ENCODE results near the gene COL12A1.
A peak's percentile ranks its signal among the peaks of the same experiment; 100 is the strongest.

COL12A1 gene

DNA sequence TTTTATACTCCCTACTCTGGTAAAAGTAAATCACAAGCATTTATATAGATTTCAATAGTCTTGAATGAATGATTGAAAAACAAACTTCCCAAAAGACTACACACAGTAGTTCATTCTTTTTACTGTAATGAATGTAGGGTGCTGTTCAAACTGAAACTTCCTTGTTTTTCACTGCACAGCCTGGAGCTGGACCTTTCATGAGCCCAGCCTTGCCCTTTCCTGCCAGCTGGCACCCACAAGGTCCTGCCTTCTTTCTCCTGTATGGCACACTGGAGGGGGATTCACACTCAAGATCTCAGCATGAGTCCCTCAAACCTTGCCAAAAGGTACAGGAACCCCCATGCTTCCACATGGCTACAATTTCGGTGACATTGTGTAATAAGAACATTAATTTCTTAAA lies 50.9 kb downstream of the COL12A1 start:
- FAIRE-seq (no peak), DNase-seq (ENCODE audit: insufficient read length) (no peak)
- TF ChIP-seq TAF1 (IDR thresholded peaks at IDR 0.05; ENCODE audit: borderline replicate concordance, low read depth, low read length) (no peak), POLR2A (IDR thresholded peaks at IDR 0.05; ENCODE audit: low read depth, low read length) (no peak), POLR2AphosphoS5 (IDR thresholded peaks at IDR 0.05; ENCODE audit: low read depth, low read length) (no peak)

DNA sequence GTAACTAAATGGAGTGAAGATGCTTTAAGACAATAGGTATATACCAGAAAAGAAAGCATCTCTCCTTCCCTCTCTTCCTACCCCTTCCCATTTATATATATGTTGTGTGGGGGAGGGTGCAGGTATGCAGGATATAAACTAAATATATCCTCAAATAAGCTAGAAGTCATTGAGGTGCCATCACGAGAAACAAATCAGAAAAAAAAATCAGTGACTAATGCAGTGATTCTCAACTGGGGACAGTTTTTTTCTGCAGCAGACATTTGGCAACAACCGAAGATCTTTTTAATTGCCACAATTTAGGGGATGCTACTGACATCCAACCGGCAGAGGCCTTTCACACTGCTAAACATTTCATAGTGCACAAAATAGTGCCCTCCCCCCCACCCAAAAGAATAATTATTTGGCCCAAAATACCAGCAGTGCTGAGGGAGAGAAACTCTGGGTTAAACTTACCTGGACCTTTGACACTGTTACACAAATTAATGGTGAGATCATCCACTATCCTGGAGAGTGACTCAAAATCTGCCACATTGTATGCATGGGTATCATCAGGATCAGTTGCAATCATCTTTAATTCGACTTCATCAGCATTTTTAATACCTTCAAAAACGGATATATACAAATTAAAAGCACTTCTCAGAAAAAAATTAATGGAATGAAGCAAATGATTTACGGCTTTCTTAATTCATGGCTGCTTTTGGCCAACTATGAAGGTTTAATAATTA lies 55.0 kb downstream of the COL12A1 start:
- FAIRE-seq (no peak), DNase-seq (ENCODE audit: insufficient read length) (no peak)
- TF ChIP-seq TAF1 (IDR thresholded peaks at IDR 0.05; ENCODE audit: borderline replicate concordance, low read depth, low read length) (no peak), POLR2AphosphoS5 (IDR thresholded peaks at IDR 0.05; ENCODE audit: low read depth, low read length) (no peak), POLR2A (IDR thresholded peaks at IDR 0.05; ENCODE audit: low read depth, low read length) (no peak)

DNA sequence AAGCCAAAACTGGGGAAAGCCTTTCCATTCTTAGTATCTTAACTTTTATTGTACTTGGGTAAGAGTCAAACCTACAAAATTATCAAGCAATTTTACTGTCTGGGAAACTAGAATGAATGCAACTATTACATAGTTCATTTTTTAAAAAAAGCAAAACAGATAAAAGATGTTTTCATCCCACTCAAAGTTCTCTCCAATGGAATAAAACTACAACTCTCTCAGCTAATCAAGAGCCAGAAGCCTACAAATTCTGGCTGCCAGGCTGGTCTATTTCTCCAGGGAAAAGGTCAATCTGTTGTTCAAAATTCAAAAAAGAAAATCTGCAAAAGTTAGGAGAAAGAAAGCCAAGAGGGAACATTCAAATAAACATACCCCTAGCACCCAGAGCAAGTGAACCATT lies 56.2 kb downstream of the COL12A1 start:
- TF ChIP-seq TAF1 (IDR thresholded peaks at IDR 0.05; ENCODE audit: borderline replicate concordance, low read depth, low read length) (no peak), POLR2AphosphoS5 (IDR thresholded peaks at IDR 0.05; ENCODE audit: low read depth, low read length) (no peak), POLR2A (IDR thresholded peaks at IDR 0.05; ENCODE audit: low read depth, low read length) (no peak)
- FAIRE-seq, result no peak
- no peak for DNase-seq (ENCODE audit: insufficient read length)

DNA sequence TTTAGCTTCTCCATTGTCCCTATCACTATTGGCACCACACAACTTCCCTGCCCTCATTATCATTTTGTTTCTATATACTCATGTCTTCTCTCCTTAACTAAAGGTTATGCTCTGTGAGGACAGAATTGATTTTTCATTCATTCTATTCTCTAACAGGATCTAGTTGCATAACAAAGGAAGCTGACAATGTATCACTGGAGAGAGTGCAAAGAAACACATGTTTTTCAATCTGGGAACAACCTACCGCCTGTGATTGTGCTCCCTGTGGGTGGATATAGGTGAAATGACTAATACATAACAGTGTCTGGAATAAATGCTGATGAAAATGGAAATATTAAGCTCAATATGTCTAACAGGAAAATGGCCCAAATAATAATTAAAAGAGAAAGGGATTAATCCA lies 56.6 kb downstream of the COL12A1 start:
- TF ChIP-seq TAF1 (IDR thresholded peaks at IDR 0.05; ENCODE audit: borderline replicate concordance, low read depth, low read length) (no peak), POLR2A (IDR thresholded peaks at IDR 0.05; ENCODE audit: low read depth, low read length) (no peak), POLR2AphosphoS5 (IDR thresholded peaks at IDR 0.05; ENCODE audit: low read depth, low read length) (no peak)
- FAIRE-seq (no peak), DNase-seq (ENCODE audit: insufficient read length) (no peak)

DNA sequence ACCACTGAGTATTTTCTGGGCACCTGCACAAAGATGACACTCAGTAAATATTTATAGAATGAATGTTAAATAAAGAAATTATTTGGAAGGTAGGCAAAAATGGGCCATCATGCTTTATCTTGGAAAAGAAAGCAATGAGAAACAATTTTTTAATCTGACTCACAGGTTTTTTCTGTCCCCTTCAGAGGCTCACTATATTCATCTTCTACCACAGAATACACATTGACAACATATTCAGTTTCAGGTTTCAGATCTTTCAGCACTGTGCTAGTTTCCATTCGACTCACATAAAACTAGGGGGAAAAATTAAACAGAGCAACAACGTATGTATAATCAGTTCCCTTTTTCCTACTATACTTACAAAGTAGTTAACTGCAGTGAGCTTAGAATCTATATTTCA lies 58.3 kb downstream of the COL12A1 start:
- TF ChIP-seq TAF1 (IDR thresholded peaks at IDR 0.05; ENCODE audit: borderline replicate concordance, low read depth, low read length), result no peak
- TF ChIP-seq POLR2A (IDR thresholded peaks at IDR 0.05; ENCODE audit: low read depth, low read length), result no peak
- no peak for TF ChIP-seq POLR2AphosphoS5 (IDR thresholded peaks at IDR 0.05; ENCODE audit: low read depth, low read length)
- DNase-seq (ENCODE audit: insufficient read length), result no peak
- FAIRE-seq, result peak; percentile 51

DNA sequence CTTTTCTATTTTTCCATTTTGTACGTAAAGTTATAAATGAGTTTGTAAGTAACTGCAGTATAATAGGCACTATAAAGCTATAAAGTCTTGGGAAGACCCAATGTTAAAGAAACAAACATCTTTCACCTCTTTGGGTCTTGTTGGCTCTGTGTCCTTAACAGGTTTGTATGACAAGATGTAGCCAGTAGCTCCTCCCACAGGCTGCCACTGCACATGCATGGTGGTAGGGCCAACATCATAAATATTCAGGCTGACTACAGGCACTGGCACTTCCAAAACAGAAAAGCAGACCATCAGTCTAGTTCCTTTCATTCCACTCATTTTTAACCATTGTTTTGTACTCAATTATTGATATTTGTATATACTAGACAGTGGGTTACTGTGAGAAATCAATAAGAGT lies 59.9 kb downstream of the COL12A1 start:
- TF ChIP-seq POLR2A (IDR thresholded peaks at IDR 0.05; ENCODE audit: low read depth, low read length) (no peak), TAF1 (IDR thresholded peaks at IDR 0.05; ENCODE audit: borderline replicate concordance, low read depth, low read length) (no peak), POLR2AphosphoS5 (IDR thresholded peaks at IDR 0.05; ENCODE audit: low read depth, low read length) (no peak)
- DNase-seq (ENCODE audit: insufficient read length) (no peak), FAIRE-seq (no peak)

DNA sequence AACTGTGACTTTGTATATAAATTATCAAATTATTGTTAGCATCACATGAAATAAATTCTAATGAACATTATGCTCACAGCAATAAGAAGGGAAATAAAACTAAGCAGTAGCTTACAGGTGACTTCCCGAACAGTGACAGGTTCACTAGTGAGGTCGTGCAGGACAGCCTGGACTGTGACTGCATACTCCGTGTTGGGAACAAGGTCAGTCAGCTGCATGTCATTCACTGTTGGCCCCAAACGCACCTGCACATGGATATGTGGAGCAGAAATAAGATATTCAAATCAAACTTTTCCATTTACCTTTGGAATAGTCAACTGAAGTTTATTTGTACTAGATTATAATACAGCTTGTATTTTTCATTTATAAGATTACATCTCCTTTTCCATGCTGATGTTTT lies 60.6 kb downstream of the COL12A1 start:
- TF ChIP-seq POLR2AphosphoS5 (IDR thresholded peaks at IDR 0.05; ENCODE audit: low read depth, low read length) (no peak), POLR2A (IDR thresholded peaks at IDR 0.05; ENCODE audit: low read depth, low read length) (no peak), TAF1 (IDR thresholded peaks at IDR 0.05; ENCODE audit: borderline replicate concordance, low read depth, low read length) (no peak)
- no peak for DNase-seq (ENCODE audit: insufficient read length)
- no peak for FAIRE-seq

DNA sequence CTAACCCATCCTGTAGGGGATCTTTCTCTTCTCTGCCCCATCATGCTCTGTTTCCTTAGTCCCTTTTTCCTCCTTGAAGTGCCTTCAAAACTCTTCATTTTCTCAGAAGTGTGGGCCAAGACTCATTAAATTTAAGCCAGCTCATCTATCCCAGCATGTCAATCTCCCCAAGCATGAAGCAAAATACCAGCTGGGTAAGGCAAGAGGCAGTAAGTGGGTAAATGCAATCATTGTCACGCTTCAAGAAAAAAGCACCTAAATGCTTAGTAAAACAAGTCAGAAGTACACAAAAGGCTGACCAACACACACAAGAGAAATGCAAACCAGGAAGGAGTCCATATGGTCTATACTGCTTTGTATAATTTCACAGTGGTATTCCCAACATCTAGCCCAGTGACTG lies 61.5 kb downstream of the COL12A1 start:
- DNase-seq (ENCODE audit: insufficient read length) (no peak), FAIRE-seq (no peak)
- TF ChIP-seq POLR2AphosphoS5 (IDR thresholded peaks at IDR 0.05; ENCODE audit: low read depth, low read length) (no peak), POLR2A (IDR thresholded peaks at IDR 0.05; ENCODE audit: low read depth, low read length) (no peak), TAF1 (IDR thresholded peaks at IDR 0.05; ENCODE audit: borderline replicate concordance, low read depth, low read length) (no peak)

DNA sequence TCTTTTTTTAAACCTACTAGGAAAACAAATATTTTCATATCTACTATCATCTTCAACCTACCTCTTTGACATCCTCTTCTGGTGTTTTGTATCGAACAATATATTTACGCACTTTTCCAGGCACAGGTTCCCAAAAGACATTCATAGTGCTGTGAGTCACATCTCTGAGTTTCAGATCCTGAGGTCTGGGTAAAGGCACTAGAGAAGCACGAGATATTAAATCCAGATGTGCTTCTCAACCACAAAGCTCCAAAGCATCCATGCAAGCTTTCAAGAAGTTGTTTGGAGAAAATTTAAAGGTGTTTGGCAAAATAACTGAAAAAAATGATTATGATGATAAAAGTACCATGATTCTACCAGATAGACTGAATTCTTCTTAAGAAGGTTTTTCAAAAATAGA lies 62.7 kb downstream of the COL12A1 start:
- no peak for TF ChIP-seq POLR2AphosphoS5 (IDR thresholded peaks at IDR 0.05; ENCODE audit: low read depth, low read length)
- DNase-seq (ENCODE audit: insufficient read length) (no peak), FAIRE-seq (no peak)

DNA sequence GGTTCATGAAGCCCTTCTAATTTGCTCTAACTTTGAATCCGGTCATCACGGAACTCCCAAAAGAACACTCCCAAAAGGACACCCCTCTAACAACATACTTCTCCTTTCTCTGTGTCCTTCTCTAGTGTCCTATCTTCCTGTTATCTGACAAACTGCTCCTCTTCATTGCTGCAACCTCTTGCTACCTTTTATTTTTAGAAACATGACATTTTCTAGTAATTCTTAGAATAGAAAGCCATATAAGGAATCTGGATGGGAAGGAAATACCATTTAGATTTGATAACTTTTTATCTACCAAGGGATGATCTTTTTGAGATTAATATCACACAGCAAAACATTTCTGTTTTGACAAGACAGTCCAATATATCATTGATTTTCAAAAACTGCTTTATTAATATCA lies 63.1 kb downstream of the COL12A1 start:
- TF ChIP-seq POLR2AphosphoS5 (IDR thresholded peaks at IDR 0.05; ENCODE audit: low read depth, low read length) (no peak), TAF1 (IDR thresholded peaks at IDR 0.05; ENCODE audit: borderline replicate concordance, low read depth, low read length) (no peak), POLR2A (IDR thresholded peaks at IDR 0.05; ENCODE audit: low read depth, low read length) (no peak)
- FAIRE-seq, result no peak
- no peak for DNase-seq (ENCODE audit: insufficient read length)

DNA sequence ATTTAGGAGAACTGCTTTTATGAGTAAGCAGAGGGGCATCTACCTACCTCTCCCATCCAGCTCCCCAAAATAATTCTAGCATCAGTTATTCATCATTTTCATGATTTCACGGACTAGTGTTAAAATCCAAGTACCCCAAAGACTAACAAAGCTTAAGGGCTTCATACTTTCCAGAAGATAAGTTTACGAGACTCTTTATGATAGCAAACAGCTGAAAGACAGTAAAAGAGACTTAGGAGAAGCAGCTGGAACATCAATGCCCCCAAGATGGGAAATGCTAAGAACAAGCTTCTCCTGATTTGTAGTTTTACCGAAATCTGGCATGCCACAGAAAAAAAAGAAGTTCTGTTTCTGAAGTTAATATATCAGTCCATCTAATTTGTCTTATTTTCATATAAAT lies 70.0 kb downstream of the COL12A1 start:
- FAIRE-seq (no peak), DNase-seq (ENCODE audit: insufficient read length) (no peak)
- TF ChIP-seq POLR2AphosphoS5 (IDR thresholded peaks at IDR 0.05; ENCODE audit: low read depth, low read length), result no peak
- no peak for TF ChIP-seq TAF1 (IDR thresholded peaks at IDR 0.05; ENCODE audit: borderline replicate concordance, low read depth, low read length)
- no peak for TF ChIP-seq POLR2A (IDR thresholded peaks at IDR 0.05; ENCODE audit: low read depth, low read length)

DNA sequence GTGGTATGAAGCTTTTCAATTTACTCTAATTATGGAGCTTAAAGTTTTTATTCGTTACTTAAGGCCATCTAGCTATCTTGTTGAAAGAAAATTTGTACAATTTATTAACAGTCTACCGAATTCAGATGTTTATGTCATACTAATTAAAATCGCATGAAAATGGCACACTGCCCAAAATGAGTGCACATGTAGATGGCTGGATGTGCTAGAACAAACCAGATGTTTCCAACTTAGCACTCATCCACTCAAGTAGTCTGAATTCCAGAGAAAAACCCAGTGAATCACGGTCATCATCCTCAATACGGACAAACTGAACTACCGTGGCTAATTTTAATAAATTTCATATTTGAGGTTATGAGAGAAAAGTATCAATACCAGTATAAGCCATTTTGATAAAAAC lies 70.4 kb downstream of the COL12A1 start:
- FAIRE-seq, result no peak
- DNase-seq (ENCODE audit: insufficient read length), result no peak
- TF ChIP-seq POLR2A (IDR thresholded peaks at IDR 0.05; ENCODE audit: low read depth, low read length) (no peak), POLR2AphosphoS5 (IDR thresholded peaks at IDR 0.05; ENCODE audit: low read depth, low read length) (no peak), TAF1 (IDR thresholded peaks at IDR 0.05; ENCODE audit: borderline replicate concordance, low read depth, low read length) (no peak)

Measured in GM12892 (cell line).